NCI-H2107 treated with DMSO at 0.1 percent for 48 hours (cell line): ENCODE data around the gene PLAC8.
"Not testable (repeated sequence)": the region's sequence is repeated elsewhere in the genome, so short reads cannot be mapped to it uniquely, and the experiment has no call there.

ENCODE experiments used
- DNase-seq: peaks from one replicate; lab custom pipeline; 2025; ENCODE audit not compliant: unreplicated experiment; lab: John Stamatoyannopoulos, UW

PLAC8 gene, protein sequence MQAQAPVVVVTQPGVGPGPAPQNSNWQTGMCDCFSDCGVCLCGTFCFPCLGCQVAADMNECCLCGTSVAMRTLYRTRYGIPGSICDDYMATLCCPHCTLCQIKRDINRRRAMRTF

DNA sequence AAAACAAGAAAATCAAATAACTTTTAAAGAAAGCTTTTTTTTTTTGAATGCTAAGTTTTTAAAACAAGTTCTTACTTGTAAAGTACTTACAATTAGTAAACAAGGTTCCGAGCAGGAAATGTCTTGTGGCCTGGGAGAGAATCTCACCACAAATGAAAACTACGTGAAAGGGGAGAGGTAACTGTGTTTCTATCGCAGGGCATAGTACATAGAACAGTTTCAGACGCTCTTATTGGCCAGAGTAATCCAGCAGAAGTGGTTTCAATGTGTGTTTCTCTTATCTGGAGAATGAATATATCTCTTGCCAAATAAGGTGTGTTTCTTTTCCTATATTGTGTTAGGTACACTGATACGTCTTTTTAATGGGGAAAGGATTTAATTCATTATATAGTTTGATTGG, at the start of gene PLAC8:
Gene PLAC8, minus strand, starts transcription at position 154 of the 400 bp plus-strand sequence. CDS start 6,808 bp downstream, outside the sequence.
- no peak for DNase-seq

DNA sequence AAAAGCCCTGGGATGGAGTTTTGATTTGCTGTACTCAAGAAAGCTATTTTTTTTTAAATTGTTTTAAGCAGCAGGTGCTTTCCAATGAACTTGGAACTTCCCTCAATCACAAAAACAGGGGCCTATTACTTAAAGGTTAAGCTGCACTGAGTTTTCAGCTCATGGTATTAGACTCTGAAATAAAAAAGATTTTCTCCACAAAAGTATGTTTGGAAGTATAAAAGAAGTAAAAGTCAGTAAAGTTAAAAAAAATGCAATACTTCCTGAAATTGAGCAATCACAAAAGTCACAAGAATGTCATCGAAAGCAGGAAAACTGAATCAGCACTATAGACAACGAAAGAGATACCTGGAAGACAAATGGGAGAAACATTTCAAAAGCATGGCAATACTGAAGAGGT, 38.9 kb upstream of the PLAC8 start:
- no peak for DNase-seq

DNA sequence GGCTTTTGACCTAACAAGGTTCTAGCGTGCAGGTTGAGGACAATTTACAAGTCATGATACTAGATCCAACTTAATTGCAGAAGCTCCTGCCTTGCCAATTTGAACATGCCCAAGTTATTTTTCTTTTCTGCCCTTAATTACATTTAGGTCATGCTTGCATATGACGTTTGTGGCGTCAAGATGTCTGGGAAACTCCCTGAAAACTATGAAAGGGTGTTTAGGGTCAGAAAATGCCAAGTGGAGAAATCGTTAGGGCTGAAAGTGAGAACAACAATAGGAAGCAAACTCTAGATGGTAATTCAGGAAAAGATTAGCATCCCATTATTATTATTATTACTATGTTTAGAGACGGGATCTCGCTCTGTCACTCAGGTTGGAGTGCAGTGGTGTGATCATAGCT, 38.2 kb upstream of the PLAC8 start:
- no peak for DNase-seq

DNA sequence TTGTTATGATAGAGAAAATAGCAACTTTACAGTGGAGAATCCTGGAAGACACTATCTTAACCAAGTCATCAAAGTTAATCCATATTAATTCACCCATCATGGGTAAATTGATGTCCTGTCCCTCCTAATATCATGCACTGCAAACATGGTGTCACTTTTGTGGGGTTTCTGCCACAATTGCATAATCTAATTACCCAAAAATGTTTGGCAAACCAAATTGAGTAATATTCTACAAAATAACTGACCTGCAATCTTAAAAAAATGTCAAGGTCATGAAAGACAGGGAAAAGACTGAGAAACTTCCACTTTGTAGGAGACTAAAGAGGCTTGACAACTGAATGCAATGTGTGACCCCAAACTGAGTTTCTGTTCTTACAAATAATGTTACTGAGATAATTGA, 37.1 kb upstream of the PLAC8 start:
- no peak for DNase-seq

DNA sequence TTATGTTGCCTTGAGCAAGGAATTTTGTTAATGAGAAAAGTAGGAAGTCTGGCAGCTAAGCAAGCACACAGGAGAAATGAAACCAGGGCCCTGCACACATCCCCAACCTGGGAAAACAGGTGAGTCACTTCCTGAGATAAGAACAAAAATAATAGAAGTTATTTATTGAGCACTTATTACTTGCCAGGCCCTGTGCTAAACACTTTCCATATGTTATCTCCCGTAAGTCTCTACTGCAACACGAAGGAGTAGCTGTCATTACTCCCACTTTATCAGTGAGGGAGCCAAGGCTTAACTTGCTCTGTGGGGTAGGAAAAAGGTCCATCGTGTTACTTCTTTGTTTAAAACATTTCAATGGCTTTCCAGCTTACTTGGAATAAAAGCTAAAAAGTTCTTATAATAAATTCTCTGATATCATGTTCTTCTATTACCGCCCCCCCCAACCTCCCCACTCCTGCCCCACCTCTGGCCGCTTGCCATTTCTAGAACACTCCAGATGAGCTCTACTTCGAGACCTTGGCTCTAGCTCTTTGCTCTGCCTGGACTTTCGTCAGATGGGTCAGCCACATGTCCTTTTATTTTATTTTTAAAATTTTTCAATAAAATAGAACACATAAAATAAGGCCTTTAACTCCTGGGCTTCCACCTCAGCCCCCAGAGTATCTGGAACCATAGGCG, 36.3 kb upstream of the PLAC8 start:
- DNase-seq: no peak

DNA sequence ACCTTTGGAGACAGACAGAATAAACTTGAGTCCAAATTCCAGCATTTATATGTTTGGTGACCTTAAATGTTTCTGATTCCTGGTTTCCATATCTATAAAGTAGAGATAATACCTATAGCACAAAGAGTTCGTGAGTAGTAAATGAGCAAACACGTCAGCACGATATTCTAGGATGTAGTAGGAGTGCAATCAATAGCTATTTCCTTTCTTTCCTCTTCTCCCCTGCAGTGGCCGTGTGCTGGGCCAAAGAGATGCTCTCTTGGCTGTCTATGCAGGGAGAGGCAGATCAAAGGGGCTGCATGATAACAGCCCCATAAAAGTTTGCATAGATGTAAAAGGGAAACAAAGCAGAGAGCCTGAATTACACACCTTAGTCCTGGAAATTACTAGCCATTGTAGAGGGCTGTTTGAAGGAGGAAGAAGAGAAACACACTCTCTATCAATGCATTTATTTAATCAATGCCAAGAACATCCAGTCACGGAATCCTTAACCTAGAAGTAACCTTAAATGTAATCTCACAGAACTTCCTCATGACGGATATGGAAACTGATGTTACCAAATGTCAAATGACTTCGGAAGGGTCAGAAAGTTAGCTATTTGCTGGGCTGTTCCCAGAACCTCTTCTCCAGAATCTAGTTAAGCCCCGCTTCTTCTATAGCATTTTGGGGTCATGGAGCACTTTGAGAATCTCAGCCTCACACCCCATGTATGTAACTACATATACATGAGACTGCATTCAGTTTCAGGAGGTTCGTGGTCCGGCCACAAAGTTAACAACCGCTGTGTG, 35.5 kb upstream of the PLAC8 start:
- DNase-seq: no peak

DNA sequence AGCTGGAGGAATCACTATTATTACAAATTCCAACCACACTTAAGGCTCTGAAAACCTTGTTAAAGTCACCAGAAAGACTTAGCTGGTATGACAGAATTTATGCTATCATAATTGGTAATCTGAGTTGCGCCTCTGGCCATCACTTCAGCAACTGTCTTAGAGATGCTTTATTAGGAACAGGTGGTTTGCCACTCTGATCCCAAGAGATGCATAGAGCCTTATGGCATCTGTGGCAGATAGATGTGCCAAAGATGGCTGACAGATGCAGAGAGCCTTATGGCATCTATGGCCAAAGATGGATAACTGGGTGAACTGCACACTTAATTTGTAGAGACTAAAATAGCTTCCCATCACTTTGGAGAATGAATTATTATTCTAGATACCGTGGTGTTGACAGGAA, 32.3 kb upstream of the PLAC8 start:
- DNase-seq: no peak

DNA sequence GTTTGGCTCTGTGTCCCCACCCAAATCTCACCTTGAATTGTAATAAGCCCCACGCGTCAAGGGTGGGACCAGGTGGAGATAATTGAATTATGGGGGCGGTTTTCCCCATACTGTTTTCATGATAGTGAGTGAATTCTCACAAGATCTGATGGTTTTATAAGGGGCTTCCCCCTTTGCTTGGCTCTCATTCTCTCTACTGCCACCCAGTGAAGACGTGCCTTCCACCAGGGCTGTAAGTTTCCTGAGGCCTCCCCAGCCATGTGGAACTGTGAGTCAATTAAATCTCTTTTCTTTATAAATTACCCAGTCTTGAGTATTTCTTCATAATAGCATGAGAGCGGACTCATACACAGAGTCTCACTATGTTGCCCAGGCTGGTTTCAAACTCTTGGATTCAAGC, 31.2 kb upstream of the PLAC8 start:
- DNase-seq: not testable (repeated sequence)

DNA sequence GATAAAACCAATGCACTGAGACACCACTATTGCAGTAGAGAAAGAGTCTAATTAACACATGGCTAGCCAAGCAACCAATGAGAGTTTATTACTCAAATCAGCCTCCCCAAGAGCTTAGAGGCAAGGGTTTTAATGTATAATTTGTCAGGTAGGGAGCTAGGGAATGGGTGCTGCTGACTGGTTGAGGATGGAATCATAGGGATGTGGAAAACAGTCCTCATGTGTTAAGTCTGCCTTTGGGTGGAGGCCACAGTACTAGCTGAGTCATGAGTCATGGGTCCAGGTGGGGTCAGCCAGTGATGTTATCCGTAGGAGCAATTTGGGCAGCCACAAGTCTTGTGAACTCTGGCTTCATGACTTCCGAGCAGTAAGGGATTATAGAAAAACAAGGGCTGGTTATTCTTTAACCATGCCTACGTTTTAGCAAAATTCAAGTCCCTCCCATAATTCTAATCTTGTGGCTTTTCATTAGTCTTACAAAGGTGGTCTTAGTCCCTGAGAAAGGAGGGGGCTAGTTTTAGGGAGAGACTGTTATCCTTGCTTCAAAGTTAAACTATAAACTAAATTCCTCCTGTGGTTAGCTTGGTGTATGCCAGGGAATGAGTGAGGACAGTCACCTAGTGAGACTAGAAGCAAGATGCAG, 25.1 kb upstream of the PLAC8 start:
- no peak for DNase-seq

DNA sequence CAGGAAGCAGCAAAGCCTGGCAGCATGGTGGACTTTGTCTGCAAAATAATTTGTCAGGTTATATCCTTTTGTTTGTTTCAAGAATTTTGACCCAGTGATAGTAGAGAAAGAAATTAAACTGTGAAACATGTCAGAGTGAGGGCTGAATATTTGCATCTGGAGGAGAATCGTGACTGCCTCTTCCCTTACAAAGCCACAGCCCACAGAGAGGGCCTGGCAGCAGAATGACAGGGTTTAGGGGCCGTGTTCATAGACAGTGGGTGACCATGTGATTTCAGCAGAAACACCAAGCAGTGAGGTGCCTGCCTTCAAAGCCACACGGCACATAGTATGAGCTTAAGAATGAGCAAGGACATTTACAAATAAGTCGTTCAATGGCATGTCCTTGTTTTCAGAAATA, 24.4 kb upstream of the PLAC8 start:
- no peak for DNase-seq

DNA sequence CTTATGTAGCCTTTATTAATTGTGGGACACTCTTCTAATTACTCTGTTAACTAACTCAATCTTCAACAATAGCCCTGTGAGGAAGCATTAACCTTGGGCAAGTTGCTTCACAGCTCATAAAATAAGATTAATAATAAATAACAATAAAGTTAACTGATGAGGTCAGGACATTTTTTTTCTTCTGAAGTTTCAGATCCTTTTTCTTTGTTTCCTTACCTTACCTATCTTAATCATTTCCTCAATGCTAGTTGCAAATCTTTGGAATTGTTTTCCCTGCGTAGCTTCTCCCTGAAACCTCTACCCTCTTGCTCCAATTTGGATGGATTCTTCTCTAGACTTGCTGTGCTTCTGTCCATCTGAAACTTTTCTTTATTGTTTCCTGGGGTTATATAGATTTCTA, 17.5 kb upstream of the PLAC8 start:
- no peak for DNase-seq

DNA sequence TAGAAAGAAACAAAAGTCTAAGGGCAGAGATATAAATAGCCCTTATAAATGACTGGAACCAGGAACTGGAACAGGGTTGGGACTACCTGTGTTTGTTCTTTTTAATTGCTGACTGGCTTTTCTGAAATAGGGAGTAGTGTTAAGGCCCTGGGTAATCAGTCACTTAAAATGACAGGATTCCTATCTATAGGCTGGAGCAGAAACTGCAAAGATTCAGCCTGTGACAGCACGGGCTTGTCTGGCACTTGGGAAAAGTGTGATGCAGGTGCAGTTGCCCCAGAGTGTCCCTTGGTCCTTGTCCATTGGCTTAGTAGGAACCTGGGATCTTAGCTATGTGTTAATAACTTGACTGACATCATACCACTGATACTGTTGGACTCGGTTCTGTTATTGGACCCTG, 14.7 kb upstream of the PLAC8 start:
- no peak for DNase-seq

DNA sequence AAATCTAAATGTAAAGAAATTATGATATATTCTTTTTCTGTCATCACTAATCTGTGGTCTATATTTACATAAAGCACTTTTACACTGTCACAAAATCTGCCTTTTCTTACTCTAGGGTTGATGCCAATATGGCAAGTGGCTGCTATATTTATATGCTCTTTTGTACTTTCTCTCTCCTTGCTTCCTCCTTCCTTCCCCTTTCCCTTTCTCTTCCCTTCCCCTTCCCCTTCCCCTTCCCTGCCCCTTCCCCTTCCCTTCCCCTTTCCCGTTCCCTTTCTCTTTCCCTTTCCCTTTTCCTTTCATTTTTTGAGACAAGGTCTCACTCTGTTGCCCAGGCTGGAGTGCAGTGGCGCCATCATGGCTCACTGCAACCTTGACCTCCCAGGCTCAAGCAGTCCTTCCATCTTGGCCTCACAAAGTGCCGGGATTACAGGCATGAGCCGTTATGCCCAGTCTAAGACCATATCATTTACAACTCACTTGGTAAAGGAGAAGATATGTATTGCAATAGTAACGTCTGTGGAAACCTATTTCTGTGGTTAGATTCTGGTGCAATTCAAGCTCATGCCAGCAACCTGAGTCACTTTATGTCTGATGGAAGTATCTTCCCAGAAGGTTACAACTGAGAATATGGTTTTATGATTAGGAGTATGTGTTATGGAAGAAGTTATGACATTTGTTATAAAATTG, 13.9 kb upstream of the PLAC8 start:
- no peak for DNase-seq

DNA sequence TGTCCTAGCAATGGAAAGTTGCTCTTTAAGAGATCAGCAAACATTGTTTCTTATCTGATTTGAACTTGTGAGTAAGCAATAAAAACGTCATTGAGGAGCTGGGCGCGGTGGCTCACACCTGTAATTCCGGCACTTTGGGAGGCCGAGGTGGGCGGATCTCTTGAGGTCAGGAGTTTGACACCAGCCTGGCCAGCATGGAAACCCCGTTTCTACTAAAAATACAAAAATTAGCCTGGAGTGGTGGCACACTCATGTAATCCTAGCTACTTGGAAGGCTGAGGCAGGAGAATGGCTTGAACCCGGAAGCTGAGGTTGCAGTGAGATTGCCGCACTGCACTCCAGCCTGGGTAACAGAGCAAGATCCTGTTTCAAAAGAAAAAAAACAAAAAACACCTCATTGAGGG, 11.2 kb upstream of the PLAC8 start:
- DNase-seq: no peak

DNA sequence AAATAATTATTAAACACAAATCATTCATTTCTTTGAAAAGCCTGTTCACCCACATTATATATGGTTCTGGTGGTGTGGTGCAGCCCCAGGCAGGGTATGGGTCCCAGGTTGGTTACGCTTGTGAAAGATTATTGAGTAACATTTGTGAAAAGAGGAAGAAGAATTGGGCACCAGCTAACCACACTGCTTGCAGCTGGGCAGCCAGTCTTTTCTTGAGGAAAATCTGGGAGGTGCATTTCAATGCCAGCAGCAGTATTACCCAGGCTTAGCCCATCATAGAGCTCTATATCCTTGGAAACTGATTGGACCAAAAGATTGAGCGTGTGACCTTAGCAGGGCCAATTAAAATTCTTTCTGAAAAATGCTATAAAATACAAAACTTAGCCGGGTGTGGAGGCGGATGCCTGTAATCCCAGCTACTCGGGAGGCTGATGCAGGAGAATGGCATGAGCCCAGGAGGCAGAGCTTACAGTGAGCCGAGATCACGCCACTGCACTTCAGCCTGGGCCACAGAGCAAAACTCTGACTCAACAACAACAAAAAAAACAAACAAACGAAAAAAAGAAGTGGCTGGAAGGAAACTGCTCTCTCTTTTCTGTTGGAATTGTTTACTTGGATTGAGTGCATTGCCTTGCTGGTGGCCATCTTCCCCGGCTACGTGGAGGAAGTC, 9.7 kb upstream of the PLAC8 start:
- DNase-seq: no peak

DNA sequence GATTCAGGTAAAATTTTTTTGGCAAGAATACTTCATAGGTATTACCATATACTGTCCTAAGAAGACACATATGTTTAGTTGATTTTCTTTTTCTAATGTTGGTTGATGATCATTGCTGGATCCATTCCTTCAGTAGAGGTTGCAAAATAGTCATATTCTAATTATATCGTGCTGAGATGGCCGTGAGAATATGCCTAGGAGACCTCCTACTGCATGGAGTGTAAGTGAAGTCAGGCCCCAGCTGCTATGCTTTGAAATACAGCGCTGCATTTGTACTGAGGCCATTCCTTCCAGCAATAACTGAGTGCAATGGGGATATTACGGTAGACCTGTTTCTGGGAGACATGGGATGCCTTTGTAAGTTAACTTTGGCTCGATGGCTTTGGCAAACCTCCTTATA, 6.7 kb upstream of the PLAC8 start:
- no peak for DNase-seq

DNA sequence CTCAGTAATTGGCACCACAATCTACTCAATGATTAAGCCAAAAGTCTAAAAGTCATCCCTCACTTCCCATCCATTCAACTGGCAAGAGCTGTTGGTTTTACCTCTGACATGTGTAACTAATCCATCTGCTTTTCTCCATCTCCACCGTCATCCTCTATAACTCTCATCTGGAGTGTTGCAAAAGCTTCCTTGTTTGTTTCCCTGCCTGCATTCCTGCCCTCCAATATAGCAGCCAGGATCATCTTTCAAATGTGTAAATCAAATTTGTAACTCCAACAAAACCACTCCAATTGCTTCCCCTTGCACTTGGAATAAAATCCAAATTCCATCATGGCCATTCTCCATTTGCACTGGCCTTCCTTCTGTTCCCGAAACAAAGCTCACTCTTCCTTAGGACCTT, 4.3 kb upstream of the PLAC8 start:
- DNase-seq: peak; percentile 15

DNA sequence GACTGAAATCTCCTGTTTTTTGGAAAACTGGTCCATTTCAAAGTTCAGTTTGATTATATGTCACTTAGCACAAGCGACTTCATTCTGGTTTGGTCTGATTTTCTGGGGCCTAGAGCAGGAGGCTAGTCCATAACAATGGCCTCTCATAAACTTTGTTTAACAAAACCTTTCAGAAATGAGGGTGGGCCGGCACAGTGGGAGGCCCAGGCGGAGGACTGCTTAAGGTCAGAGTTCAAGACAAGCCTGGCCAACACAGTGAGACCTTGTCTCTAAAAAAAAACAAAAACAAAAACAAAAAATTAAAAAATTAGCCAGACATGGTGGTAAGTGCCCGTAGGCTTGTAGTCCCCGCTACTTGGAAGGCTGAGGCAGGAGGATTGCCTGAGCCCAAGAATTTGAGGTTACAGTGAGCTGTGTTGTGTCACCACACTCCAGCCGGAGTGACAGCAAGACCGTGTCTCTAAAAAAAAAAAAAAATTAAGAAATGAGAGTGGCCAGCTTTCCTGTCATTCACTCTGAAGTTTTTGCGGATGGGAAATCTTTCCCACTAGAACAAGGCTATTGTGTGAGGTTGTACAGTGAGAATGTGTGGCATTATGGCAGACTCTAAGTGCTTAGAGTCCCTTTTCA, 1.2 kb upstream of the PLAC8 start:
- DNase-seq: no peak

DNA sequence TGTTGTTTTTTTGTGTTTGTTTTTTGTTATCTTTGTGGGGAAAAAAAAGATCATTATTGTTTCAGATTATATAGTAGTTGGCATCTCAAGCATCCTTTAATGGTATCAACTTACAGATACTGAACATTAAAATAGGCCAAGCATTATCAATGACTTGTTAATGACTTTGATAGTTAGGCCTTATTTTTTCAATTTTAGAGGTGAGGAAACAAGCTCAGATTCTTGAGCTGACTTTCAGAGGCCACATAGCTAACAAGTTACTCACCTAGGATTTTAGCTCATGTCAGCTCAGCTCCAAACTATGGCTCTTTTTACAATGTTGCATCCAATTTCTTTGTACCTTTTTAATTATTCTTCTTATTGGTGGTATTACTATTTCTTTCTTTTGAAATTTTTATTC, 471 bp upstream of the PLAC8 start:
- no peak for DNase-seq

DNA sequence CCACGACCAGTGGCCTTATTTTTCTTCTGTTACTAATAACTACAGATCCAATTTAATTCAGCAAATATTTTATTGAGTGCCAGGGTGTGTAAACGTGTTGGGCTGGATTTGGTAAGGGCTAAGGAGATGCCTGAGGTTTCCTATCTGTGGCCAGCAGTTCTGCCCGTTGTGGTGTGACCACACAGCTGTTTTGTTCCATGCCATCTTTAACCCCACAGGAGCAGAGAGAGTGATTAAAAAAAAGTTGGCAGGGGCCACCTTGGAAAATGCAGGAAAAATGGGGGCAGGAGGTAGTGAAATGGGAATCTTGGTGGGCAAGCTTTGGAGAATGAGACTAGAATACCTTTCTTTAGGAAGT, 1.1 kb downstream of the PLAC8 start:
- DNase-seq: no peak
